OCI-LY1 (cell line): Measurements from ENCODE around the gene SF1.

Source experiments
- H2AFZ ChIP-seq: fragments of 200-600 bp; sonication (generic), shearing (Covaris generic); 2 replicates; pipeline ENCODE4 v1.6.0; 2014; ENCODE audit warnings: antibody characterized with exemption, mild to moderate bottlenecking, low read length
- H3F3A ChIP-seq: fragments of 200-600 bp; sonication (generic), shearing (Covaris generic); 2 replicates; pipeline ENCODE4 v1.6.0; 2014; ENCODE audit warnings: mild to moderate bottlenecking, antibody characterized with exemption, low read length, moderate library complexity; ENCODE audit not compliant: insufficient read depth
- H3K27ac ChIP-seq: fragments of 200-600 bp; sonication (generic); 2 replicates; pipeline ENCODE4 v1.5.1; 2014; ENCODE audit warnings: low read length, mixed run types, mild to moderate bottlenecking, low read depth; ENCODE audit not compliant: poor library complexity, severe bottlenecking
- H3K27me3 ChIP-seq: fragments of 200-600 bp; sonication (generic); 2 replicates; pipeline ENCODE4 v1.6.0; 2014; ENCODE audit warnings: antibody characterized with exemption, mild to moderate bottlenecking, low read length, moderate library complexity; ENCODE audit not compliant: insufficient read depth
- H3K36me3 ChIP-seq: fragments of 200-600 bp; sonication (generic); 2 replicates; pipeline ENCODE4 v1.6.1; 2014; ENCODE audit warnings: mild to moderate bottlenecking, antibody characterized with exemption, low read length, moderate library complexity, mixed read lengths; ENCODE audit not compliant: insufficient read depth
- H3K4me1 ChIP-seq: fragments of 200-600 bp; sonication (generic); 2 replicates; pipeline ENCODE4 v1.5.1; 2014; ENCODE audit warnings: mild to moderate bottlenecking, low read length, moderate library complexity; ENCODE audit not compliant: insufficient read depth, severe bottlenecking
- H3K4me2 ChIP-seq: fragments of 200-600 bp; sonication (generic), shearing (Covaris generic); 2 replicates; pipeline ENCODE4 v1.6.1; 2014; ENCODE audit warnings: low read length
- H3K4me3 ChIP-seq: fragments of 200-600 bp; sonication (generic); 2 replicates; pipeline ENCODE4 v1.5.1; 2014; ENCODE audit warnings: low read length, low read depth, mild to moderate bottlenecking, mixed read lengths; ENCODE audit not compliant: poor library complexity, severe bottlenecking
- H3K79me2 ChIP-seq: fragments of 200-600 bp; shearing (Covaris generic); 2 replicates; pipeline ENCODE4 v1.6.1; 2016; ENCODE audit warnings: mixed run types, low read length, mixed read lengths; ENCODE audit not compliant: insufficient read depth
- H3K9ac ChIP-seq: fragments of 200-600 bp; sonication (generic), shearing (Covaris generic); 2 replicates; pipeline ENCODE4 v1.6.1; 2014; ENCODE audit warnings: mild to moderate bottlenecking, low read length, mixed read lengths
- H3K9me2 ChIP-seq: fragments of 200-600 bp; sonication (generic), shearing (Covaris generic); 2 replicates; pipeline ENCODE4 v1.6.1; 2014; ENCODE audit warnings: low read depth, mild to moderate bottlenecking, low read length, mixed read lengths
- H3K9me3 ChIP-seq: fragments of 200-600 bp; shearing (Covaris generic); 2 replicates; pipeline ENCODE4 v1.6.1; 2014; ENCODE audit warnings: low read length, mixed read lengths
- H4K20me1 ChIP-seq: fragments of 200-600 bp; sonication (generic), shearing (Covaris generic); 2 replicates; pipeline ENCODE4 v1.6.0; 2016; ENCODE audit warnings: mild to moderate bottlenecking, low read length; ENCODE audit not compliant: insufficient read depth
- EZH2 ChIP-seq: fragments of 200-600 bp; sonication (generic), shearing (Covaris generic); IDR thresholded peaks from 2 replicates; pipeline ENCODE4 v1.8.0; 2017; ENCODE audit warnings: borderline replicate concordance, mixed run types, mild to moderate bottlenecking, antibody characterized with exemption, low read length, moderate library complexity, mixed read lengths
- TF ChIP-seq, protein P1 (sequence below): fragments of 200-600 bp; sonication (generic), shearing (Covaris generic); IDR thresholded peaks from 2 replicates; pipeline ENCODE4 v1.5.1; 2017; ENCODE audit warnings: mild to moderate bottlenecking, antibody characterized with exemption, low read length, moderate library complexity, mixed read lengths

Gene SF1

DNA sequence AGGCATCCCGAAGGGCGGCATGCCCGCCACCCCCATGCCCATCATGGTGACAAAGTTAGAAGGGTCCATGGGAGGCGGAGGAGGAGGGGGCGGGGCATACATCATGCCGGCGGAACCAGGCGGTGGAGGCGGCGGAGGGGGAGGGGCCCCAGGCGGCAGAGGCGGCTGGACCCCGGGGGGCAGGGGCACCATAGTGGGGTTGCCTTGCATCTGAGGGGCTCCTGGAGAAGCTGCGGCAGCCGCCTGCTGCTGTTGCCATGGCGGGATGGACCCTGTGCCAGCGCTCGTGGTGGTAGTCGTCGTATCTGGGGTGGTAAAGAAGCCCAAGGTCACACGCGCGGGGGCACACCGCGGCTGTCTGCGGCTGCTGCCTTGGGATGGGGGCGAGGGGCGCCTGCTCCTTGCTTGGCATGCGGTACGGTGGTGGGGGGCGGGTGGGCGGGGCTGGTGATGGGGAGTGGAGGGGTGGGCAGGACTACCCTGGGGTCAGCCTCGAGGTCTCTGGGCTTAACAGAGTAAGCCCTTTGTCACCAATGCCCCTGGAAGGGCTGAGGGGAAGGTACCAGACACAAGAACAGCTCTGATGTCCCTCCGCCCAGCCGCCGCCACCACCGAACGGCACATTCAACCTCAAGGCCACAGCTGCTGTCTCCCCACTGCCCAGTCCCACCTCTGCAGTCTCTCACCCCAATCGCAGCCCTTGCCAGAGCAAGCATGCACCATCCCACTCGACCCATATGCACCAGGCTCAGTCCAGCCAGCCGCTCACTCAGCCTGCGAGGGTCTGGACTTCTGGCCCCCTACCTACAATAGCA lies 12.3 kb downstream of the SF1 start:
- no peak overlapping the region for H3K4me3 ChIP-seq
- H3K9me3 ChIP-seq: no peaks in the 10 kb centered on the region
- H3K79me2 ChIP-seq: no peaks in the 10 kb centered on the region
- no peaks in the 10 kb centered on the region for H3K27me3 ChIP-seq
- peaks cover 29% of the 10 kb centered on the region for H3K4me1 ChIP-seq
- H2AFZ ChIP-seq: no peak overlapping the region
- no peak overlapping the region for H3K9ac ChIP-seq
- no peaks in the 10 kb centered on the region for H3K9me2 ChIP-seq
- no peak for TF ChIP-seq EZH2
- TF ChIP-seq, protein P1, sequence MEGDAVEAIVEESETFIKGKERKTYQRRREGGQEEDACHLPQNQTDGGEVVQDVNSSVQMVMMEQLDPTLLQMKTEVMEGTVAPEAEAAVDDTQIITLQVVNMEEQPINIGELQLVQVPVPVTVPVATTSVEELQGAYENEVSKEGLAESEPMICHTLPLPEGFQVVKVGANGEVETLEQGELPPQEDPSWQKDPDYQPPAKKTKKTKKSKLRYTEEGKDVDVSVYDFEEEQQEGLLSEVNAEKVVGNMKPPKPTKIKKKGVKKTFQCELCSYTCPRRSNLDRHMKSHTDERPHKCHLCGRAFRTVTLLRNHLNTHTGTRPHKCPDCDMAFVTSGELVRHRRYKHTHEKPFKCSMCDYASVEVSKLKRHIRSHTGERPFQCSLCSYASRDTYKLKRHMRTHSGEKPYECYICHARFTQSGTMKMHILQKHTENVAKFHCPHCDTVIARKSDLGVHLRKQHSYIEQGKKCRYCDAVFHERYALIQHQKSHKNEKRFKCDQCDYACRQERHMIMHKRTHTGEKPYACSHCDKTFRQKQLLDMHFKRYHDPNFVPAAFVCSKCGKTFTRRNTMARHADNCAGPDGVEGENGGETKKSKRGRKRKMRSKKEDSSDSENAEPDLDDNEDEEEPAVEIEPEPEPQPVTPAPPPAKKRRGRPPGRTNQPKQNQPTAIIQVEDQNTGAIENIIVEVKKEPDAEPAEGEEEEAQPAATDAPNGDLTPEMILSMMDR: no peak
- H3K4me2 ChIP-seq: no peak overlapping the region
- peaks cover 17% of the 10 kb centered on the region; the same call in 1 of the 2 replicates for H3F3A ChIP-seq
- H4K20me1 ChIP-seq: no peaks in the 10 kb centered on the region
- H3K36me3 ChIP-seq: peaks cover 88% of the 10 kb centered on the region
- H3K27ac ChIP-seq: no peak overlapping the region

DNA sequence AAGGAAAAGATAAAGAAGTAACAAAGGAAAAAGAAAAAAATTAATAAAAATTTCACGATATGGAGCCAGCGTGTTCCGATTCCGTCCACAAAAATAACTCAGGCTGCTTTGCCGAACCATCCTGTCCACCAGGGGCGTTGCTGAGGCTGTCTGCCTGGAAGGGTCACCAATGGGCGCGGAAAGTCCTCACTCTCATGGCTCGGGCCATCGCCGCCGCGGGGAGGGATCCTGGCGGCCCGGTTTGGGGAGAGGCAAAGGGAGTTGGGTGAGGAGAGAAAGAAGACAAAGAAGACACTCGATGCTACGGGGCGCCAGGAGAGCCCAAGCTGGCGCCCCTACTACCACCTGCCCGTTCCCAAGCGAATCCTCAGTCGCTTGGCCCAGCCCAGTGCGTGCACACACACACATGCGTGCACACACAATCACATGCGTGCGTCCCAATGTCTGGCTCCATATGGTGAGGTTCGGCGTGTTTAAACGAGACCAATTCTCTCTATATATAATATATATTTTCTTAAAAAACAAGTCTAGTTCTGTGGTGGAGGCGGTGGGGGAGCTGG lies 13.0 kb downstream of the SF1 start:
- H3K4me3 ChIP-seq: no peak overlapping the region
- peaks cover 29% of the 10 kb centered on the region for H3K4me1 ChIP-seq
- H3K36me3 ChIP-seq: peaks cover 81% of the 10 kb centered on the region
- no peaks in the 10 kb centered on the region for H3K9me2 ChIP-seq
- no peaks in the 10 kb centered on the region for H3K79me2 ChIP-seq
- no peaks in the 10 kb centered on the region for H4K20me1 ChIP-seq
- no peak overlapping the region for H3K4me2 ChIP-seq
- H3K27ac ChIP-seq: no peak overlapping the region
- no peaks in the 10 kb centered on the region for H3K9me3 ChIP-seq
- H3K27me3 ChIP-seq: no peaks in the 10 kb centered on the region
- no peak overlapping the region for H3K9ac ChIP-seq
- TF ChIP-seq, protein P1: peak; percentile 27; the same call in 1 of the 2 replicates
- TF ChIP-seq EZH2: no peak
- no peak overlapping the region for H2AFZ ChIP-seq
- peaks cover 17% of the 10 kb centered on the region; the same call in 1 of the 2 replicates for H3F3A ChIP-seq

DNA sequence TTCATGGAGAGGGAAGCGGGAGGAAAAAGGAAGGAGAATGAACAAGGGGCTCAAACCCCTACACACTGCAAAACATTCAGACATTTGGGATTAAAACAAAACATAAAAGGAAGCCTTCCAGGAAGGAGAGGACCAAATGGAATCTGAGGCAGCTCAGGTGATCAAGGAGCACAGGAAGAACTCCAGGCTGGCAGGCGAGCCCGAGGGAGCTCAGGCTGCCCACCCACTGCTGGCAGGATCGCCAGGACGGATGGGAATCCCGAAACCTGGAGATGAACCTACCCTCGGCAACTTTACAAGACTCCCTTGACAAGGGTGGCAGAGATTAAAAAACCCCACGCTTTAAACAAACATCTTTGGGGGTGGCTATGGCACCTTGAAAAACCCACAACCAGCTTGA lies 13.6 kb downstream of the SF1 start:
- no peak overlapping the region for H3K4me3 ChIP-seq
- no peaks in the 10 kb centered on the region for H3K9me2 ChIP-seq
- H2AFZ ChIP-seq: no peak overlapping the region
- H3K9ac ChIP-seq: no peak overlapping the region
- TF ChIP-seq EZH2: no peak
- TF ChIP-seq, protein P1: no peak
- H3K36me3 ChIP-seq: peaks cover 75% of the 10 kb centered on the region
- H3K27ac ChIP-seq: peak overlapping the region; percentile 61
- no peaks in the 10 kb centered on the region for H3K79me2 ChIP-seq
- no peaks in the 10 kb centered on the region for H3K27me3 ChIP-seq
- H4K20me1 ChIP-seq: no peaks in the 10 kb centered on the region
- H3F3A ChIP-seq: peaks cover 15% of the 10 kb centered on the region; the same call in 1 of the 2 replicates
- H3K4me1 ChIP-seq: peaks cover 29% of the 10 kb centered on the region
- no peaks in the 10 kb centered on the region for H3K9me3 ChIP-seq
- no peak overlapping the region for H3K4me2 ChIP-seq
